GM21786 (cell line): ENCODE data around the gene TSC22D1.
"Not testable (repeated sequence)": the region's sequence is repeated elsewhere in the genome, so short reads cannot be mapped to it uniquely, and the experiment has no call there.

Experiments used
- ATAC-seq: cut with Tn5 transposase; IDR thresholded peaks from one replicate; pipeline ENCODE4 v1.9.1; 2021; ENCODE audit not compliant: unreplicated experiment

TSC22D1 gene

DNA sequence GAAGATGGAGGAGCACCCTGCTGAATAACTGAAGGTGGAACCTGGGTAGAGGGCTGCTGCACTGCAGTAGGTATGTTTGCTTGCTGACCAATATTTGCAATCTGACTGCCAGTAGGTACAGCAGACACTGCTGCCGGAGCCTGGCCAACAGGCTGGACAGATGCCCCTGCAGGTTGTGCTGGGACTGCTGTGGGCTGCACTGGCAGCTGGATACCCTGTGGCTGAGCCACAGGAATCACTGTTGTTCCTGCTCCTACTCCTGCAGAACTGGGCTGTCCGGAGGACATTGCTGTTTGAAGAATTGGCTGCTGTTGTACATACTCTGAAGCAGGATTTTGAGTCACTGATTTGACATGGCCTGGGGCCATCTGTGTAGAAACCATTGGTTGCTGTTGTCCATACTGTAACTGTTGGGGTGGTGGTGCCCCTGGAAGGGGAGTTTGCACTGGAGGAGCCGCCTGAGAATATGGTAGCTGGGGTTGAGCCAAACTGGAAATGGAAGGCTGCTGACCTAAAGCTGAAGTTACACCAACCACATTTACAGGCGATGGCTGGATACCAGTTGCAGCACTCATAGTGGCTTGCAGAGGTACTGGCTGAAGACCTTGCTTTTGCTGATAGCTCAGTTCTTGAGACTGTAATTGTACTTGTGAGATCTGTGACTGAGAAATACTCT, 2.2 kb downstream of the TSC22D1 start:
- no peak for ATAC-seq

DNA sequence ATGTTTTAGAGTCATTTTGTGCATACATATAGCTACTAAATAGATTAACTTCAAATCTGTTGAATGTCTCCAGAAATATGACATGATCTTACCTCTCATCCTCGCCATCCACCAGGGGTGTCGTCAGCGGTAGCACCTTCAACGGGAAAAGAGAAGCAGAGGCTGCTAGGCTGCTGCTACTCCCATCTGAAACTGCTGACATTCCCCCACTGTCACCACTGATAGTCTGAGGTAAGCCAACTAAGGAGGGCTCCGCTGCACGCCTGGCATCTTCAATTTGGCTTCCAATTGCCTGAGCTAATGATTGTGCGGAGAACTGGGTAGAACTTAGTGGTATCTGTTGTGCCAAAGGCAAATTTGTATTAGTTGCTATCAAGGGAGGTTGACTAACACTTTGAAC, 3.1 kb downstream of the TSC22D1 start:
- ATAC-seq, result no peak

DNA sequence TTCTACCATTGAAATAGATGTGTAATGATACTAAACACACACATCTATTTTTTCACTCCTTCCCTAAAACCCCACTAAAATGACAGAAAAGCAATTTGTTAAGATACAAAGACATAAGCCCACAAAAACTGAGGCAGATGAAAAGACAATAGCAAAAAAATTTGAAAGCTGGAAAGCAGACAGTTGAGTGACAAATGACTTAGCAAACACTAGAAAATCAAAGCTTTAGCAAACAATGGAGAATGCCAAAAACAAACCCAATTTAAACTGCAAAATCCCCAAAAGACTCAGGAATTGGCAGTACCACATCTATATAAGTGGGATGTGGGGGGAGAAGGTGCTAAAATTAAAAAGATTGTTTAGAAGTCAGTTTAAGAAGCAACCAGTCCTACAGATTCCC, 9.5 kb downstream of the TSC22D1 start:
- ATAC-seq, result no peak

DNA sequence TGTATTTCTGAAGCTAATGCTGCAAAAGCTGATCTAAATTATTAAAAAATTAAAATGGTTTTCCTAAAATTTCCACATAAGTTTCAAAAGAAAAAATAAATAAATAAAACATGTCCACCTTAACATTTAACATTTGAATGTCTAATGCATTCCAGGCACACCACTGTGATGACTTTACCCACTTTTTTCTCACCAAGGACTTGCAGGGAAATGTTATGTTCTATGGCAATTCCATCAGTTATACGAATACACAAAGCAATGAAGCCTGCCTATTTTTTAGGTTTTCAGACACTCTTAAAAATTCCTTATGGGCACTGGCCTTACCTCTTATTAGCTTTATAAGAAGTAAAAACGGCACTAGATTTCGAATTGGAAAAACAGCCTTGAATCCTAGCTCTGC, 10.2 kb downstream of the TSC22D1 start:
- no peak for ATAC-seq

DNA sequence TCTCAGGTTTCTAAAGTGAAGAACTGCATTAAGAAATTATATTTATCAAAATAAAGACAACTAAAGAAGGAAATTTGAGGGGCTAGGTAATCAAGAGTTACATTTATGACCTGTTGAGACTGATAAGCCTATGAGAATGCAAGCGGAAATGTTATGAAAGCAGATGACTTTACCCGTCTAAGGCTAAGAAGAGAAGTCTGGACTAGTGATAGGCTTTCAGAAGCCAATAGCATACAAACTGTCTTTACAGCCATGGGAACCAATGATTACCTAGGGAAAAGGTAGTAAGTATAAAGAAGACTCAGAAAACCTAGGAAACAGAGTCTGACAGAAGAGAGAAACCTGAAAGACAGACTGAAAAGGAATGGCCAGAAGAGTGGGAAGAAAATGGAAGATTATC, 11.2 kb downstream of the TSC22D1 start:
- no peak for ATAC-seq

- ATAC-seq, result not testable (repeated sequence)
Observed at GRCh38 chr13:44562853-44563252, 13.3 kb downstream of the TSC22D1 start.

DNA sequence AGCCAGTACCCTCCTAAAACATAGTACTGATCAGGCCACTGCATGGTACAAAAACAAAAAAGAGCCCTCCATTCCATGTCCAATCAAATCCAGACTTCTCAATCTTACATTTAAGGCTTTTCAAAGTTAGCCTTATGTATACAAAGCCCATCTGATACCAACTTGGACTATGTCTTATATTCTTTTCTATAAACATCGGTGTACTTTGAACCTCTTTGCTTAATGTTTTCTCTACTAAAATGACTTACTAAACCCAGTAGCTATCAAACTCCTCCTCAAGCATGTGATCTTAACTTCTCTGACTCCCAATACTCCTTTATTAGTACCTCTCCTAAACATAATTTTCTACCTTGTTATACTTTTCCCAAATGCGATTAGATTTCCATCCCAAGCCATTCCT, 14.8 kb downstream of the TSC22D1 start:
- no peak for ATAC-seq

DNA sequence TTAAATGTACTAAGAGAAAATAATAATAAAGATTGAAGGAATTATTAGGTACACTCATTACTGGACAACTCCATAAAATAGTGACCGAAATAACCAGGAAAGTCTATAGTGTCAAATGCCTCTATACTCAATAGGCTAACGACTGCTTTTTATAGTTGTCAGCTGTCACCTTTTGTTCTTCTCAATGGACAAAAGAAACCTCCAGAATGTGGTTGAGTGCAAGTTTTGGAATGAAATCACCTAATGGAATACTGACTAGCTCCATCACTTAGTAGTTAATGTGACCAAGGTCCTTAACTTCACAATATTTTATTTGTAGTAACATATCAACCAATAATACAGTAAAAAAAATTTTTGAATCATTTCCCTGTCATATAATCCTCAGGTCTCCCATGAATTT, 18.1 kb downstream of the TSC22D1 start:
- ATAC-seq, result no peak

GRCh38 chr13:44555207-44555606, 20.9 kb downstream of the TSC22D1 start:
- no peak for ATAC-seq

DNA sequence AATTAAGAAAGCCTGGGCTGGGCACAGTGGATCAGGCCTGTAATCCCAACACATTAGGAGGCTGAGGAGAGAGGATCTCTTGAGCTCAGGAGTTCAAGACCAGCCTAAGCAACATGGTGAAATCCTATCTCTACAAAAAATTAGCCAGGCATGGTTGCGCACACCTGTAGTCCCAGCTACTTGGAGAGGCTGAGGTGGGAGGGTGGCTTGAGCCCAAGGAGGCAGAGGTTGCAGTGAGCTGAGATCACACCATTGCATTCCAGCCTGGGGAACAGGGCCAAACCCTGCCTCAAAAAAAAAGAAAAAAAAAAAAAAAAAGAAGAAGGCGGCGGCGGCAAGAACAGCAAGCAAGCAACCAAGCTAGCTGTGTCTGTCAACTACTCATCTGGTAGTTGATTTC, 26.7 kb downstream of the TSC22D1 start:
- ATAC-seq, result no peak

GRCh38 chr13:44546164-44546563, 30.0 kb downstream of the TSC22D1 start:
- no peak for ATAC-seq

GRCh38 chr13:44543369-44543768, 32.8 kb downstream of the TSC22D1 start:
- ATAC-seq, result no peak

DNA sequence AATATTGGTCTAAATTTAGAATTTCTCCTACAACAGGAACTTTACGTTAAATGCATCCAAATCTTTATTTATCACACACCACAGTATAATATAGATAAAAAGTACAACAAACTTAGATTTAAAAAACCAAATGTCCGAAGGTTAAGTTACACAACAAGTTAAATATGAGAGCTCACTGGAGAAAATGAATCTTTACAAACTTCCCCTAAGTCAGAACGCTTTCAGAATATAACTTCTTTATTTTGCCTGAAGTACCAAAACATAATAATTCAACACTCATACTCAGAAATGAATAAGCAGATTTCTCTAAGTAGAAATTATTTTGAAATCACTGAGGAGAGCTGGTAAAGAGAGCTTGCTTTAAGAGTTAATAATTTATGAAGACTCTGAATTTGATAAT, 33.8 kb downstream of the TSC22D1 start:
- no peak for ATAC-seq

DNA sequence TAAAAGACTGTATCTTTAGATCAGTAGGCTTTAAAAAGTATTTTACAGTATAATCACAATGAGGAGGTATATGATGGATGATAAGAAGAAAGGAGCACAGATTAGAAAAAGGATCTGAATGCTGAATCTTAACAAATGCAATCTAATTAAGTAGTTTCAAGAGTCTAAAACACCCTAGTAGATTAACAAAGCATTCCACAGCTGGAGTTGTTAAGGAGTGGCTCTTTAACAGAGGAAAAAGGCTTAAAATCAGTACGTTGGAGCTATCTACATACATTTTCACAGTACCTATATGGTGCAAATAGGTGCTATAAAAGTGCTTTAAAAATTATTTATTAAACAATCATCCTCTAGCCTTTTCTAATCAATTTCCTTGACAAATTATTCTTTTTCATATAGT, 34.5 kb downstream of the TSC22D1 start:
- ATAC-seq, result no peak

GRCh38 chr13:44540761-44541434, 35.2 kb downstream of the TSC22D1 start:
- no peak for ATAC-seq

GRCh38 chr13:44537248-44537647, 38.9 kb downstream of the TSC22D1 start:
- no peak for ATAC-seq

DNA sequence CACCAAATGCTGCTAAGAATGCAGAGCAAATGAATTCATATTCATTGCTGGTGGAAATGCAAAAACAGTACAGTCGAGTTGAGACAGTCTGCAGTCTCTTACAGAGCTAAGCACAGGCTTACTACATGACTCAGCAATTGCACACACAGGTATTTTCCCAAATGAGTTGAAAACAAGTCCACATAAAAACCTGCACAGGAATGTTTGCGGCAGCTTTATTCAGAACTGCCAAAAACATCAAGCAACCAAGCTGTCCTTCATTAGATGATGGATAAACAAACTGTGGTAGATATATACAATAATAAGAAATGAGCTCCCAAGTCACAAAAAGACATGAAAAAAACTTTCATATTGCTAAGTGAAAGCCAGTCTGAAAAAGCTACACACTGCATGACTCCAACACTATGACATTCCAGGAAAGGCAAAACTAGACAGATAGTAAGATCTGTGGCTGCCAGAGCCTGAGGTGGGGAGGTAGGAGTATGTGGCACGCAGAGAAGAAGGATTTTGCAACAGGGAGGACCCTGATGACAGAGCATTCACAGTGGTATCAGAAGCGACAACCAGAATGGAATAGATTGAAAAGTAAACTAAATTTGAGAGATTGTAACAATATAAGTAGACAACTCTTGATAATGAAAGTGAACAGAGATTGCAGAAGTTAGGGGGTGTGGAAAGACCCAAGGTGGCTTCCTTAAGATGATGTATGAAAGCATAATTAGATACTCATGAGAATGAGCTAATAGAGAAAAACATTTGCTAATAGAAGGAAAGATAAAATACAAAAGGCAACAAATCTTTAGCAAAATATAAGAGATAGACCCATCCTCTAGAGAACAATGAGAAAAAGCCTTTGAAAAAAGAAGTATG, 52.7 kb downstream of the TSC22D1 start:
- peak; percentile 56 for ATAC-seq

GRCh38 chr13:44519642-44520041, 56.5 kb downstream of the TSC22D1 start:
- no peak for ATAC-seq

- no peak for ATAC-seq
Observed at GRCh38 chr13:44516771-44517170, 59.4 kb downstream of the TSC22D1 start.

- no peak for ATAC-seq
Observed at GRCh38 chr13:44514278-44514677, 61.9 kb downstream of the TSC22D1 start.

GRCh38 chr13:44509853-44510252, 66.3 kb downstream of the TSC22D1 start:
- ATAC-seq, result not testable (repeated sequence)

- no peak for ATAC-seq
Observed at GRCh38 chr13:44508562-44509077, 67.5 kb downstream of the TSC22D1 start.
